ENCODE data around the gene GRIN1. TPM values are rescaled to one million over a fixed set of nuclear protein-coding genes. Genes with fewer than 3 reads are reported as not detected.

Gene GRIN1
- total and polyA plus RNA-seq, 2 donors (not counting 1 experiment from before 2014, with no cell fraction given), result 0.04 TPM; not detected in 1

DNA sequence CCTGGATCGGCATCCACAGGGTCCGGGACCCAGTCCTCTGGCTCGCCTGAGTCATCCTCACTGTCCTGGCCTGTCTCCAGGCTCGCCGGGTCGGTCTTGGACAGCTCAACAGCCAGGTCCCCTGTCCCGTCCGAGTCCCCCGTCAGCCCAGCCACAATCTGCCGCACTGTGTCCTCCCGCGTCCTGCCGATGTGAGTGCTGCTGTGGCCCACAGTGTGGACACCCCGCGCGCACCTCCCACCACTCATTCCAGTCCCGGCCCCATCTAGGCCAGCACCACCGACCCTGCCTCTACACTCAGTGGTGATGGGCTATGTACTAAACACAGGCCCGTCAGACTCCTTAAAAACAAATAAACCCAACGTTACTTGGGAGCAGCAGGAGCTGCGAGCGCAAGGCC lies 42.7 kb downstream of the GRIN1 start:
- Mint-ChIP-seq H3K4me1 (peaks cover 6% of the 10 kb centered on the region), H3K27me3 (no peaks in the 10 kb centered on the region), H3K27ac (no peak overlapping the region), H3K9me3 (ENCODE audit: insufficient read depth) (no peaks in the 10 kb centered on the region), H3K4me3 (no peak overlapping the region)
- H3K27ac ChIP-seq (ENCODE audit: low read length in 2 of 2), result no peak overlapping the region
- no peak overlapping the region for H3K4me2 ChIP-seq (replicated peaks; ENCODE audit: low read depth, low read length, poor library complexity, severe bottlenecking)
- H4K20me1 ChIP-seq (ENCODE audit: control insufficient read depth, insufficient read depth, low read length, poor library complexity, severe bottlenecking), result peaks cover 56% of the 10 kb centered on the region
- 97% methylated on average over 21 of the region's 22 CpGs for WGBS (ENCODE audit: insufficient coverage)
- intact Hi-C loops (cut with micrococcal nuclease), result no loop called here
- ATAC-seq (ENCODE audit: low read depth) (no peak), DNase-seq (no peak)
- no peaks in the 10 kb centered on the region for H3K27me3 ChIP-seq (replicated peaks in 1 of 4; ENCODE audit: control extremely low read depth in 1 of 4, control insufficient read depth in 3 of 4, insufficient read depth in 4 of 4, low read length in 3 of 4)
- H3K4me3 ChIP-seq (ENCODE audit: control extremely low read depth in 1 of 5, extremely low read depth in 1 of 5, insufficient read depth in 1 of 5, low read depth in 2 of 5, low read length in 4 of 5), result no peak overlapping the region
- peaks cover 4 to 8% of the 10 kb centered on the region in 2 donors for H3K4me1 ChIP-seq (ENCODE audit: control insufficient read depth in 2 of 2, insufficient read depth in 2 of 2, low read length in 2 of 2)
- no peak overlapping the region for H3K9ac ChIP-seq (ENCODE audit: low read length)
- no peaks in the 10 kb centered on the region for H3K9me3 ChIP-seq (ENCODE audit: control extremely low read depth in 1 of 3, control insufficient read depth in 2 of 3, insufficient read depth in 1 of 3, low read length in 2 of 3)
- ChIA-PET CTCF (interaction anchor here (1.2 kb wide), 1 partner anchor 120 kb away, joined by 3 read pairs; the partner anchor contains the start of gene NRARP), POLR2A (no interaction called here)
- H2AFZ ChIP-seq (ENCODE audit: insufficient read depth, low read depth, low read length, poor library complexity, severe bottlenecking), result no peak overlapping the region
- peaks cover 0 to 74% of the 10 kb centered on the region in 2 experiments for H3K36me3 ChIP-seq (replicated peaks in 1 of 2; ENCODE audit: control extremely low read depth in 1 of 2, control insufficient read depth in 1 of 2, extremely low read depth in 1 of 2, insufficient read depth in 2 of 2, low read length in 1 of 2)
- peaks cover 25% of the 10 kb centered on the region for H3K79me2 ChIP-seq (ENCODE audit: control insufficient read depth, insufficient read depth, low read length)
- TF ChIP-seq, protein P1, sequence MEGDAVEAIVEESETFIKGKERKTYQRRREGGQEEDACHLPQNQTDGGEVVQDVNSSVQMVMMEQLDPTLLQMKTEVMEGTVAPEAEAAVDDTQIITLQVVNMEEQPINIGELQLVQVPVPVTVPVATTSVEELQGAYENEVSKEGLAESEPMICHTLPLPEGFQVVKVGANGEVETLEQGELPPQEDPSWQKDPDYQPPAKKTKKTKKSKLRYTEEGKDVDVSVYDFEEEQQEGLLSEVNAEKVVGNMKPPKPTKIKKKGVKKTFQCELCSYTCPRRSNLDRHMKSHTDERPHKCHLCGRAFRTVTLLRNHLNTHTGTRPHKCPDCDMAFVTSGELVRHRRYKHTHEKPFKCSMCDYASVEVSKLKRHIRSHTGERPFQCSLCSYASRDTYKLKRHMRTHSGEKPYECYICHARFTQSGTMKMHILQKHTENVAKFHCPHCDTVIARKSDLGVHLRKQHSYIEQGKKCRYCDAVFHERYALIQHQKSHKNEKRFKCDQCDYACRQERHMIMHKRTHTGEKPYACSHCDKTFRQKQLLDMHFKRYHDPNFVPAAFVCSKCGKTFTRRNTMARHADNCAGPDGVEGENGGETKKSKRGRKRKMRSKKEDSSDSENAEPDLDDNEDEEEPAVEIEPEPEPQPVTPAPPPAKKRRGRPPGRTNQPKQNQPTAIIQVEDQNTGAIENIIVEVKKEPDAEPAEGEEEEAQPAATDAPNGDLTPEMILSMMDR (IDR thresholded peaks at IDR 0.05), result no peak
- no peak for TF ChIP-seq EZH2 (IDR thresholded peaks at IDR 0.05; ENCODE audit: borderline replicate concordance, insufficient read depth, low read depth, low read length, poor library complexity, severe bottlenecking)

DNA sequence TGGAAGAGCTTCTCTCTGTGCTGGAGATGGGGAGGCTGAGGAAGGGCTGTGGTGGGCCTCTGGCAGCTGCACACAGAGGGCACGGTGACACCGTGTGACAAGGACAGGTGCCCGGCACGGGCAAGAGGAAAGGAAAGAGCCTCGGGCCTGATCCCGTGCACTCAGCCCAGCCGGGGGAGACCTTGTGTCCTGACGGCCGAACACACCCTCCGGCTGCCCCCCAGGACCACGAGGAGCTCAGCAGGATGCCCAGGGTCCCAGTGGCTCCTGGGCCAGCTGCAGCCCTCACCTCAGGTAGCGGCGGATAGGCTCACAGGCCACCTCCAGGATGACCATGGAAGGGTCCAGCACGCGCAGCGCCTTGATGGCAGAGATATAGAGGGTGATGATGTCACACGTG lies 43.9 kb downstream of the GRIN1 start:
- 97% methylated on average over 17 of the region's 17 CpGs for WGBS (ENCODE audit: insufficient coverage)
- DNase-seq (no peak), ATAC-seq (ENCODE audit: low read depth) (no peak)
- Mint-ChIP-seq H3K9me3 (ENCODE audit: insufficient read depth) (no peaks in the 10 kb centered on the region), H3K4me1 (peaks cover 17% of the 10 kb centered on the region), H3K4me3 (no peak overlapping the region), H3K27ac (no peak overlapping the region), H3K27me3 (no peaks in the 10 kb centered on the region)
- Histone ChIP-seq H3K9ac (ENCODE audit: low read length) (no peak overlapping the region), H3K27me3 (replicated peaks in 1 of 4; ENCODE audit: control extremely low read depth in 1 of 4, control insufficient read depth in 3 of 4, insufficient read depth in 4 of 4, low read length in 3 of 4) (no peaks in the 10 kb centered on the region), H3K9me3 (ENCODE audit: control extremely low read depth in 1 of 3, control insufficient read depth in 2 of 3, insufficient read depth in 1 of 3, low read length in 2 of 3) (no peaks in the 10 kb centered on the region), H2AFZ (ENCODE audit: insufficient read depth, low read depth, low read length, poor library complexity, severe bottlenecking) (no peak overlapping the region), H3K4me3 (ENCODE audit: control extremely low read depth in 1 of 5, extremely low read depth in 1 of 5, insufficient read depth in 1 of 5, low read depth in 2 of 5, low read length in 4 of 5) (no peak overlapping the region), H4K20me1 (ENCODE audit: control insufficient read depth, insufficient read depth, low read length, poor library complexity, severe bottlenecking) (peaks cover 56% of the 10 kb centered on the region), H3K36me3 (replicated peaks in 1 of 2; ENCODE audit: control extremely low read depth in 1 of 2, control insufficient read depth in 1 of 2, extremely low read depth in 1 of 2, insufficient read depth in 2 of 2, low read length in 1 of 2) (peaks cover 0 to 72% of the 10 kb centered on the region in 2 experiments), H3K27ac (ENCODE audit: low read length in 2 of 2) (no peak overlapping the region), H3K4me1 (ENCODE audit: control insufficient read depth in 2 of 2, insufficient read depth in 2 of 2, low read length in 2 of 2) (peaks cover 16 to 19% of the 10 kb centered on the region in 2 donors), H3K4me2 (replicated peaks; ENCODE audit: low read depth, low read length, poor library complexity, severe bottlenecking) (no peak overlapping the region), H3K79me2 (ENCODE audit: control insufficient read depth, insufficient read depth, low read length) (peaks cover 36% of the 10 kb centered on the region)
- POLR2A ChIA-PET, result no interaction called here
- TF ChIP-seq EZH2 (IDR thresholded peaks at IDR 0.05; ENCODE audit: borderline replicate concordance, insufficient read depth, low read depth, low read length, poor library complexity, severe bottlenecking), result no peak
- TF ChIP-seq, protein P1 (IDR thresholded peaks at IDR 0.05), result no peak
- CTCF ChIA-PET, result no interaction called here
- intact Hi-C loops (cut with micrococcal nuclease), result no loop called here
